ENCODE measurements around the gene SMIM1. TPM values are rescaled to one million over a fixed set of nuclear protein-coding genes. Genes with fewer than 3 reads are reported as not detected.

SMIM1 gene
- total RNA-seq, 2 experiments from 2014 or later: 3.8 to 4.3 TPM

- peaks cover 63% of the 10 kb centered on the region for H3K36me3 ChIP-seq (ENCODE audit: insufficient read depth, low read length)
- no peaks in the 10 kb centered on the region for H3K4me1 ChIP-seq (ENCODE audit: insufficient read depth, low read length, poor library complexity, severe bottlenecking)
- no peaks in the 10 kb centered on the region for H3K9me2 ChIP-seq (ENCODE audit: insufficient read depth, low read length)
- H3K27ac ChIP-seq (ENCODE audit: low read depth, low read length, poor library complexity, severe bottlenecking): no peak overlapping the region
- H3K79me2 ChIP-seq (ENCODE audit: insufficient read depth, low read depth, low read length): no peaks in the 10 kb centered on the region
- no peaks in the 10 kb centered on the region for H4K20me1 ChIP-seq (ENCODE audit: insufficient read depth, low read length)
- no peak overlapping the region for H3K4me2 ChIP-seq (ENCODE audit: low read length)
- no peak for DNase-seq (ENCODE audit: low spot score)
- intact Hi-C loops (cut with micrococcal nuclease; ENCODE audit: unreplicated experiment): no loop called here
- BruUV-seq (replicated peaks): no TSS peak
- ChIA-PET POLR2A (no interaction called here), CTCF (ENCODE audit: unreplicated experiment) (interaction anchor here (0.6 kb wide), 1 partner anchor 48 kb away, joined by 4 read pairs; no protein-coding TSS in a partner anchor)
- no peak overlapping the region for H3K4me3 ChIP-seq (ENCODE audit: low read depth, low read length, poor library complexity, severe bottlenecking)
- H3K9me3 ChIP-seq (ENCODE audit: low read length): no peaks in the 10 kb centered on the region
- H2AFZ ChIP-seq (ENCODE audit: low read length): no peak overlapping the region
- TF ChIP-seq EZH2phosphoT487 (IDR thresholded peaks at IDR 0.05; ENCODE audit: borderline replicate concordance, low read depth, low read length): no peak
- TF ChIP-seq, protein P1, sequence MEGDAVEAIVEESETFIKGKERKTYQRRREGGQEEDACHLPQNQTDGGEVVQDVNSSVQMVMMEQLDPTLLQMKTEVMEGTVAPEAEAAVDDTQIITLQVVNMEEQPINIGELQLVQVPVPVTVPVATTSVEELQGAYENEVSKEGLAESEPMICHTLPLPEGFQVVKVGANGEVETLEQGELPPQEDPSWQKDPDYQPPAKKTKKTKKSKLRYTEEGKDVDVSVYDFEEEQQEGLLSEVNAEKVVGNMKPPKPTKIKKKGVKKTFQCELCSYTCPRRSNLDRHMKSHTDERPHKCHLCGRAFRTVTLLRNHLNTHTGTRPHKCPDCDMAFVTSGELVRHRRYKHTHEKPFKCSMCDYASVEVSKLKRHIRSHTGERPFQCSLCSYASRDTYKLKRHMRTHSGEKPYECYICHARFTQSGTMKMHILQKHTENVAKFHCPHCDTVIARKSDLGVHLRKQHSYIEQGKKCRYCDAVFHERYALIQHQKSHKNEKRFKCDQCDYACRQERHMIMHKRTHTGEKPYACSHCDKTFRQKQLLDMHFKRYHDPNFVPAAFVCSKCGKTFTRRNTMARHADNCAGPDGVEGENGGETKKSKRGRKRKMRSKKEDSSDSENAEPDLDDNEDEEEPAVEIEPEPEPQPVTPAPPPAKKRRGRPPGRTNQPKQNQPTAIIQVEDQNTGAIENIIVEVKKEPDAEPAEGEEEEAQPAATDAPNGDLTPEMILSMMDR (conservative IDR thresholded peaks at IDR 0.05; ENCODE audit: low read length): no peak
Measured at GRCh38 chr1:3821004-3821403, 48.5 kb downstream of the SMIM1 start.

GRCh38 chr1:3821447-3821846, 48.9 kb downstream of the SMIM1 start:
- POLR2A ChIA-PET: no interaction called here
- DNase-seq (ENCODE audit: low spot score): no peak
- CTCF ChIA-PET (ENCODE audit: unreplicated experiment): interaction anchor here (0.6 kb wide), 1 partner anchor 48 kb away, joined by 4 read pairs; no protein-coding TSS in a partner anchor

DNA sequence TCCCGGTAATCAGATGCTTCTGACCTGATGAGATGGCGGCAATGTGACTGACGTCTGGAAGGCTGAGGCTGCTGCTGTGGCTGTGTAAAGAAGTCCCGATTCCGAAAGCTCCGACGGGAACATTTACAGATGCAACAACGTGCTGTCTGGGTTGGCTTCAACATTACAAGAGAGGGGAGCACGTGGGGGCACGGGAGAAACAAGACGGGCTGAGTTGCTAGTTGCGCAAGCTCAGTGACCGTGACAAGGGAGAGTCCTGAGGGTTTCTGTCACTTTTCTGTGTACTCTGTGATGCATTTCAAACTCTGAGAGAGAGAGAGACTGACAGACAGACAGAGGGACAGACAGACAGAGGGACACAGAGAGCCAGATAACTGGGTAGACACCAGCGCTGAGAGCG, 49.4 kb downstream of the SMIM1 start:
- POLR2A ChIA-PET: no interaction called here
- DNase-seq (ENCODE audit: low spot score): no peak
- intact Hi-C loops (cut with micrococcal nuclease; ENCODE audit: unreplicated experiment): no loop called here

More at GRCh38 chr1:3821447-3821846, 48.9 kb downstream of the SMIM1 start:
- no peaks in the 10 kb centered on the region for H4K20me1 ChIP-seq (ENCODE audit: insufficient read depth, low read length)
- no peaks in the 10 kb centered on the region for H3K9me3 ChIP-seq (ENCODE audit: low read length)
- intact Hi-C loops (cut with micrococcal nuclease; ENCODE audit: unreplicated experiment): no loop called here
- no peaks in the 10 kb centered on the region for H3K79me2 ChIP-seq (ENCODE audit: insufficient read depth, low read depth, low read length)
- no peak overlapping the region for H2AFZ ChIP-seq (ENCODE audit: low read length)
- H3K4me3 ChIP-seq (ENCODE audit: low read depth, low read length, poor library complexity, severe bottlenecking): no peak overlapping the region
- no TSS peak for BruUV-seq (replicated peaks)
- H3K4me1 ChIP-seq (ENCODE audit: insufficient read depth, low read length, poor library complexity, severe bottlenecking): no peaks in the 10 kb centered on the region
- H3K27ac ChIP-seq (ENCODE audit: low read depth, low read length, poor library complexity, severe bottlenecking): no peak overlapping the region
- no peaks in the 10 kb centered on the region for H3K9me2 ChIP-seq (ENCODE audit: insufficient read depth, low read length)
- peaks cover 62% of the 10 kb centered on the region; the same call in 1 of the 2 replicates for H3K36me3 ChIP-seq (ENCODE audit: insufficient read depth, low read length)
- TF ChIP-seq EZH2phosphoT487 (IDR thresholded peaks at IDR 0.05; ENCODE audit: borderline replicate concordance, low read depth, low read length): no peak
- TF ChIP-seq, protein P1 (conservative IDR thresholded peaks at IDR 0.05; ENCODE audit: low read length): no peak
- H3K4me2 ChIP-seq (ENCODE audit: low read length): no peak overlapping the region

More for the DNA sequence above, 49.4 kb downstream of the SMIM1 start:
- H4K20me1 ChIP-seq (ENCODE audit: insufficient read depth, low read length): no peaks in the 10 kb centered on the region
- peaks cover 62% of the 10 kb centered on the region; the same call in 1 of the 2 replicates for H3K36me3 ChIP-seq (ENCODE audit: insufficient read depth, low read length)
- H3K4me3 ChIP-seq (ENCODE audit: low read depth, low read length, poor library complexity, severe bottlenecking): no peak overlapping the region
- no peaks in the 10 kb centered on the region for H3K79me2 ChIP-seq (ENCODE audit: insufficient read depth, low read depth, low read length)
- TF ChIP-seq EZH2phosphoT487 (IDR thresholded peaks at IDR 0.05; ENCODE audit: borderline replicate concordance, low read depth, low read length): no peak
- TF ChIP-seq, protein P1 (conservative IDR thresholded peaks at IDR 0.05; ENCODE audit: low read length): no peak
- H3K27ac ChIP-seq (ENCODE audit: low read depth, low read length, poor library complexity, severe bottlenecking): no peak overlapping the region
- CTCF ChIA-PET (ENCODE audit: unreplicated experiment): no interaction called here
- no peak overlapping the region for H2AFZ ChIP-seq (ENCODE audit: low read length)
- no peak overlapping the region for H3K4me2 ChIP-seq (ENCODE audit: low read length)
- H3K9me2 ChIP-seq (ENCODE audit: insufficient read depth, low read length): no peaks in the 10 kb centered on the region
- no peaks in the 10 kb centered on the region for H3K9me3 ChIP-seq (ENCODE audit: low read length)
- no peaks in the 10 kb centered on the region for H3K4me1 ChIP-seq (ENCODE audit: insufficient read depth, low read length, poor library complexity, severe bottlenecking)
- BruUV-seq (replicated peaks): no TSS peak

Data from OCI-LY7 (cell line).